Adrenal gland (tissue), 12 donors: ENCODE data around the gene GAMT. TPM values are rescaled to one million over a fixed set of nuclear protein-coding genes. Genes with fewer than 3 reads are reported as not detected.
A peak's percentile ranks its signal among the peaks of the same experiment; 100 is the strongest.

ENCODE experiments used
- DNase-seq, 7 donors: peaks; one replicate each; pipeline ENCODE4 v3.0.0-alpha.2; 2019 to 2020
- H3K27ac ChIP-seq, 5 donors: fragments of 200-600 bp; sonication (generic) in 4 of 5; 1 replicate in 3 of 5; 2 replicates in 2 of 5; pipeline versions ENCODE4 v1.5.1 to v1.8.0; 2016 to 2020; ENCODE audit warnings: mild to moderate bottlenecking in 1 of 5
- H3K27me3 ChIP-seq: fragments of 200-600 bp; 2 replicates; pipeline ENCODE4 v1.8.0; 2021
- H3K36me3 ChIP-seq, 2 donors: fragments of 200-600 bp; replicated peaks in 1 of 2; 1 replicate in 1 of 2; 2 replicates in 1 of 2; pipeline versions ENCODE4 v1.5.1 to v1.8.0; 2018 to 2022
- H3K4me1 ChIP-seq, 2 donors: fragments of 200-600 bp; replicated peaks in 1 of 2; 1 replicate in 1 of 2; 2 replicates in 1 of 2; pipeline versions ENCODE4 v1.5.1 to v1.8.0; 2018 to 2021
- H3K4me3 ChIP-seq, 4 donors: fragments of 200-600 bp; sonication (generic) in 3 of 4; one replicate each; pipeline ENCODE4 v1.5.1; 2016 to 2018
- H3K9me3 ChIP-seq, 3 donors: fragments of 200-600 bp; sonication (generic) in 1 of 3; replicated peaks in 1 of 3; 1 replicate in 2 of 3; 2 replicates in 1 of 3; pipeline versions ENCODE4 v1.5.1 to v1.8.0; 2016 to 2021
- POLR2A ChIP-seq, 2 donors: fragments of 450-650 bp; IDR thresholded peaks; one replicate each; pipeline ENCODE4 v1.6.1; 2017; ENCODE audit warnings: antibody characterized with exemption in 2 of 2, mild to moderate bottlenecking in 2 of 2, moderate library complexity in 1 of 2
- WGBS, 4 donors: extraction: QIAGEN DNeasy Blood & Tissue Kit in 2 of 4; methylation state at CpG; one replicate each; pipeline versions ENCODE4 v1.1.5 to v1.1.7; 2013 to 2017; 5-methylcytosine and 5-hydroxymethylcytosine counted together
- intact Hi-C, 2 donors: fragments of 100-400 bp; cut with DNase I; formaldehyde crosslinking; loops; one replicate each; pipeline versions ENCODE4 v1.14.1 to v1.15.0; 2022 to 2023
- polyA plus RNA-seq, 3 donors: library from polyadenylated mRNA; stranded (reverse); fragments of 200-250 nt in 2 of 3; fragments of 350-450 nt in 1 of 3; fragmentation: Illumina TruSeq in 1 of 3; extraction: RNeasy Lipid Tissue Mini Kit (QIAGEN cat#74804) in 1 of 3; gene quantifications; one replicate each; pipeline ENCODE4 v1.2.3, GENCODE V29; 2013 to 2014
- total RNA-seq, 9 donors: library from RNA; depleted of rRNA in 4 of 9; stranded (reverse); fragments of >200 nt in 4 of 9; fragments of 120-200 nt in 1 of 9; fragmentation: NEBNext Ultra II Directional in 1 of 9; extraction: Animal tissue kit (Norgen Biotek cat#: 25700) in 1 of 9; gene quantifications; one replicate each; pipeline versions ENCODE4 v1.1.0 to v1.2.4, GENCODE V29; 2013 to 2023
- TF ChIP-seq, protein P1 (sequence below), 6 experiments: fragments of 450-650 bp in 4 of 6; fragments of 200-600 bp in 2 of 6; sonication (generic) in 1 of 6; IDR thresholded peaks; 1 replicate in 5 of 6; 2 replicates in 1 of 6; pipeline versions ENCODE4 v1.5.1 to v1.8.0; 2016 to 2021; ENCODE audit warnings: antibody characterized with exemption in 6 of 6, mild to moderate bottlenecking in 2 of 6, moderate library complexity in 1 of 6
- donor health status: healthy with polysubstance abuse.
- donor health status: Bipolar disorder and iron deficiency.
- donor health status: DM: yes; HTN: yes; CAD: no.
- donor health status: DM: no; HTN: no; CAD: no.
- donor health status: DM: no; HTN: no; CAD: no.
- donor health status: DM: yes; HTN: yes; CAD: no.

GAMT gene
- total and polyA plus RNA-seq, 12 donors, result 7.4 to 96.9 (median 36.3) TPM

DNA sequence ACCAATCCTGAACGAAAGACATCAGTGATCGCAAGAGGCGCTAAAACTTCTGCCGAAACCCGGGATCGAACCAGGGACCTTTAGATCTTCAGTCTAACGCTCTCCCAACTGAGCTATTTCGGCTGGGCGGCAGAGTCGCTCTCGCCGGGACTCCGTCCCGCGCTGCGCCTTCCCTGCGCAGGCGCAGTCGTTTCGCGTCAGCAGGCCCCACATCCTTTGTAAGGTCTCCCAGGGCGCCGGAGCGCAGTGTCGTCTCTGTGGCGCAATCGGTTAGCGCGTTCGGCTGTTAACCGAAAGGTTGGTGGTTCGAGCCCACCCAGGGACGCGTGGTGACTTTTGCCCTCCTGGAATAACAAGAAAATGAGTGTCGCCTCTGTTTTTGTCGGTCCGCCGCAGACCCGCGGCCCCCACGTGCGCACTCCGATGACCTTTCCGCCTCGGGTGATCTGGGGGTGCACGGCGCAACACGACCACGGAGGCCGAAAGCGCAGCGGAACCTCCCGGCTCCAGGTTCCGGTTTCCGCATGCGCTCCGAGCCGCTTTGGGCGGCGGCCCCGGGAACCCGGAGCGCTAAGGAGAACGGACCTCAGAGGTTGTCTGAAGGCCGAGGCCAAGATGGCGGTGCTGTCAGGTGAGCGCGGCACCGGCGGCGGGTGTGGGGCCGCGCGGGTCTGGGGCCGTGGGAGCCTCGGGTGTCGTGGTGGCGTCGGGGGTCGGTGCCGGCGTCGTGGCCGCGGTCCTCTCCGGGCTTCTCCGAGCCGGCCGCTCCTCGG, 17.8 kb downstream of the GAMT start, which contains the start of gene NDUFS7:
Gene NDUFS7, plus strand, starts transcription at position 596 of the 773 bp plus-strand sequence. Its CDS starts 20 bp downstream, at position 616.
- Histone ChIP-seq H3K27me3 (no peaks in the 10 kb centered on the region), H3K4me3 (peak within 1 kb of the TSS; percentile 12 to 87 (median 84)), H3K36me3 (peaks cover 0 to 6% of the 10 kb centered on the region in 2 donors), H3K9me3 (no peaks in the 10 kb centered on the region), H3K27ac (peak within 1 kb of the TSS; percentile 67 to 91 (median 80)), H3K4me1 (peaks cover 28 to 35% of the 10 kb centered on the region in 2 donors)
- peak; percentile 90 to 95 (median 90) for DNase-seq
- peak; percentile 32 to 45 for TF ChIP-seq POLR2A (IDR thresholded peaks at IDR 0.05)
- TF ChIP-seq, protein P1, sequence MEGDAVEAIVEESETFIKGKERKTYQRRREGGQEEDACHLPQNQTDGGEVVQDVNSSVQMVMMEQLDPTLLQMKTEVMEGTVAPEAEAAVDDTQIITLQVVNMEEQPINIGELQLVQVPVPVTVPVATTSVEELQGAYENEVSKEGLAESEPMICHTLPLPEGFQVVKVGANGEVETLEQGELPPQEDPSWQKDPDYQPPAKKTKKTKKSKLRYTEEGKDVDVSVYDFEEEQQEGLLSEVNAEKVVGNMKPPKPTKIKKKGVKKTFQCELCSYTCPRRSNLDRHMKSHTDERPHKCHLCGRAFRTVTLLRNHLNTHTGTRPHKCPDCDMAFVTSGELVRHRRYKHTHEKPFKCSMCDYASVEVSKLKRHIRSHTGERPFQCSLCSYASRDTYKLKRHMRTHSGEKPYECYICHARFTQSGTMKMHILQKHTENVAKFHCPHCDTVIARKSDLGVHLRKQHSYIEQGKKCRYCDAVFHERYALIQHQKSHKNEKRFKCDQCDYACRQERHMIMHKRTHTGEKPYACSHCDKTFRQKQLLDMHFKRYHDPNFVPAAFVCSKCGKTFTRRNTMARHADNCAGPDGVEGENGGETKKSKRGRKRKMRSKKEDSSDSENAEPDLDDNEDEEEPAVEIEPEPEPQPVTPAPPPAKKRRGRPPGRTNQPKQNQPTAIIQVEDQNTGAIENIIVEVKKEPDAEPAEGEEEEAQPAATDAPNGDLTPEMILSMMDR (IDR thresholded peaks at IDR 0.05), result peak in 4 of 6 experiments; percentile 43 to 67 (median 56)
- intact Hi-C loops, result loop anchor here in 1 of 2 donors (10.0 kb wide), 1 partner anchor 99 kb away; the partner anchor contains the start of gene EFNA2
- 0 to 1% (median 0%) methylated on average over 37 to 90 of the region's 90 CpGs for WGBS, 4 donors

DNA sequence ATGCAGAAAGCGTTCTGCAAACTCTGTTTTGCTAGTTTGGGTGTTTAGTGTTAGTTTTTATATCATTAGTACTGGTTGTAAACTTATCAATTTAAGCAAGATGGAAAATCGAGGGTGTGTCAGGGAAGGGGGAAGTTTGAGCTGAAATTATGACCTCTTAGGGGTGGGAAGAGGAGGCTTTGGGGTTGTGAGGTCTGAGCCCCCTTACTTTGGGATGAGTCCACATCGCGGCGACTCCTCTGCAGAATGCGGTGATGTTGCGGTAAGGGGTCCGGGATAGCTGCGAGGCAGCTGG, 18.4 kb downstream of the GAMT start:
- no peaks in the 10 kb centered on the region for H3K27me3 ChIP-seq
- no peak overlapping the region for H3K4me3 ChIP-seq
- WGBS, 4 donors, result 11 to 16% (median 13%) methylated on average over 9 of the region's 9 CpGs
- intact Hi-C loops, result loop anchor here in 1 of 2 donors (10.0 kb wide), 1 partner anchor 98 kb away; the partner anchor contains the start of gene EFNA2
- peaks cover 28 to 35% of the 10 kb centered on the region in 2 donors for H3K4me1 ChIP-seq
- no peak for DNase-seq
- no peak for TF ChIP-seq POLR2A (IDR thresholded peaks at IDR 0.05)
- TF ChIP-seq, protein P1 (IDR thresholded peaks at IDR 0.05), result no peak
- H3K27ac ChIP-seq, result peak overlapping the region in 2 of 5 donors; percentile 3 to 90
- H3K36me3 ChIP-seq, result peaks cover 0 to 1% of the 10 kb centered on the region in 2 donors
- no peaks in the 10 kb centered on the region for H3K9me3 ChIP-seq

DNA sequence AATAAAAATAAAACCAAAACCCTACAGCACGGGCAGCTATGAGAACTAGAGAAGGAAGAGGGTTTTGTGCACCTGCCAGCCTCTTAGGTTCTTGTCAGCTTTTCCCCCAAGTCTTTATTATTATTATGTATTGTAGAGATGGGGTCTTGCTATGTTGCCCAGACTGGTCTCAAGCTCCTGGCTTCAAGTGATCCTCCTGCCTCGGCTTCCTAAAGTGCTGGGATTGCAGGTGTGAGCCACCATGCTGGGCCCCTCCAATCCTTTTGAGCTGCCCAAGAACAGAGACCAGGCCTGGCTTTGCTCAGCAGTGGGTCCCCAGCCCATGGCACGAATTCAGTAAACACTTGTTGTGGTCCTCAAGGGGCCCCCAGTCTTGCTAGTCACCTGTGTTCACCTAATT, 19.1 kb downstream of the GAMT start:
- Histone ChIP-seq H3K4me1 (peaks cover 28 to 35% of the 10 kb centered on the region in 2 donors), H3K36me3 (peaks cover 0 to 6% of the 10 kb centered on the region in 2 donors), H3K27ac (peak overlapping the region in 2 of 5 donors; percentile 26 to 79), H3K27me3 (no peaks in the 10 kb centered on the region), H3K9me3 (no peaks in the 10 kb centered on the region), H3K4me3 (no peak overlapping the region)
- WGBS, 4 donors, result 77 to 87% (median 82%) methylated on average over 3 of the region's 3 CpGs
- intact Hi-C loops, result loop anchor here in 1 of 2 donors (10.0 kb wide), 1 partner anchor 97 kb away; the partner anchor contains the start of gene EFNA2
- TF ChIP-seq, protein P1 (IDR thresholded peaks at IDR 0.05), result no peak
- no peak for TF ChIP-seq POLR2A (IDR thresholded peaks at IDR 0.05)
- DNase-seq, result no peak

DNA sequence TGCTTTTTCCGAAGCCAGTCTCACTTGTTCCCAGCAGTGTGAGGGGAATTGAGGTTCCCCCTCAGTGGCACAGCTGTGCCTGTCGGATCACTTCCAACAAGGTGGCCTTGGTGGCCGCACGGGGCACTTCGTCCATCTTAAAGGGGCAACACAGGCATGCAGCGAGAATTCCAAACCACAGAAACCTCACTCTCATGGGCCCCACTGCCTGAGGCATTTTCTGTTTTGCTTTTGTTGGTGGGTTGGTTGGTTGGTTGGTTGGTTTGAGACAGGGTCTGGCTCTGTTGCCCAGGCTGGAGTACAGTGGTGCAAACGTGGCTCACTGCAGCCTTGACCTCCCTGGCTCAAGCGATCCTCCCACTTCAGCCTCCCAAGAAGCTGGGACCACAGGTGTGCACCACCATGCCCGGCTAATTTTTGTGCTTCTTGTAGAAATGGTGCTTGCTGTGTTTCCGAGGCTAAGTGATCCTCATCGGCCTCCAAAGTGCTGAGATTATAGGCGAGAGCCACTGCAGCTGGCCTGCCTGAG, 21.3 kb downstream of the GAMT start:
- no peak for DNase-seq
- WGBS, 4 donors, result 46 to 68% (median 55%) methylated on average over 9 to 12 of the region's 12 CpGs
- intact Hi-C loops, result loop anchor here in 1 of 2 donors (10.0 kb wide), 1 partner anchor 95 kb away; the partner anchor contains the start of gene EFNA2
- Histone ChIP-seq H3K27me3 (no peaks in the 10 kb centered on the region), H3K9me3 (no peaks in the 10 kb centered on the region), H3K36me3 (peaks cover 0 to 17% of the 10 kb centered on the region in 2 donors), H3K4me3 (no peak overlapping the region), H3K4me1 (peaks cover 20 to 22% of the 10 kb centered on the region in 2 donors), H3K27ac (peak overlapping the region in 1 of 5 donors; percentile 10)
- TF ChIP-seq, protein P1 (IDR thresholded peaks at IDR 0.05), result no peak
- no peak for TF ChIP-seq POLR2A (IDR thresholded peaks at IDR 0.05)
